HG03064 (cell line): Measurements from ENCODE around the gene PCARE.

Experiments used
- ATAC-seq: cut with Tn5 transposase; IDR thresholded peaks from one replicate; pipeline ENCODE4 v1.9.1; 2021; ENCODE audit warnings: low read depth; ENCODE audit not compliant: unreplicated experiment

PCARE gene

DNA sequence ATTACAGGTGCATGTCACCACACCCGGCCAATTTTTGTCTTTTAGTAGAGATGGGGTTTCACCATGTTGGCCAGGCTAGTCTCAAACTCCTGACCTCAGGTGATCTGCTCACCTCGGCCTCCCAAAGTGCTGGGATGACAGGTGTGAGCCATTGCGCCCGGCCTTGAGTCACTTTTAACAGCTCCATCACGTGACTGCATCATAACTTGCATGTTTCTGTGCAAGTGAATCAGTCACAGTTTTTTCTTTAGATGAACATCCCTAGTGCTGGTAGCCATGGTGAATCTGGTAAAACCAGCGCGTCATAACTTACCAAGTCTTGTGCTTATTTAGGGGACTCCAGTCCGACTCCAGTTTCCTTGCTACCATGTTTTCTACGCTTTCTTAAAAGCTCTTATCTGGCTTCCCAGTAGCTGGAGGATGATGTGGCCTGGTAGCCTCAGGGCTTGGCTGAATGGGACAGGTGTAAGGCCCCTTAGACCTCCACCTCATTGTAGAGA lies 33.1 kb downstream of the PCARE start:
- ATAC-seq: no peak

DNA sequence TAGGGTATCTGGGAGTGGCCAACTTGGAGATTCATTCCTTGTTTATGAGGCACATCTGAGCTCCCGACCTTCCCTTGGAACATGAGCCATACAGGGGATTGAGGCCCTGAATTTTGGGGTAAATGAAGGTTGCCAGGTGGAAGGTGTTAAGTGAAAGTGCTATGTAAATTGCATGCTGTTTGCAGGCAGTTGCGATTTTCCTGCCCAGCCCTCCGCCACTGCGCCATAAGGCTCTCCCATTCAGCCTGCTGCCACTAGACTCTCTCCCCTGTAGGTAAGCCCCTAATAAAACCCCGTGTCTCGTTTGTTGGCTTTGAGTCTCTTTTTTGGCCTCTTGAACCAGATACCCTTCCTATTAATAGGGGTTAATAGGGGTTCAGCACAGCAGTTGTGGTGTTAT lies 33.8 kb downstream of the PCARE start:
- ATAC-seq: peak; percentile 27

DNA sequence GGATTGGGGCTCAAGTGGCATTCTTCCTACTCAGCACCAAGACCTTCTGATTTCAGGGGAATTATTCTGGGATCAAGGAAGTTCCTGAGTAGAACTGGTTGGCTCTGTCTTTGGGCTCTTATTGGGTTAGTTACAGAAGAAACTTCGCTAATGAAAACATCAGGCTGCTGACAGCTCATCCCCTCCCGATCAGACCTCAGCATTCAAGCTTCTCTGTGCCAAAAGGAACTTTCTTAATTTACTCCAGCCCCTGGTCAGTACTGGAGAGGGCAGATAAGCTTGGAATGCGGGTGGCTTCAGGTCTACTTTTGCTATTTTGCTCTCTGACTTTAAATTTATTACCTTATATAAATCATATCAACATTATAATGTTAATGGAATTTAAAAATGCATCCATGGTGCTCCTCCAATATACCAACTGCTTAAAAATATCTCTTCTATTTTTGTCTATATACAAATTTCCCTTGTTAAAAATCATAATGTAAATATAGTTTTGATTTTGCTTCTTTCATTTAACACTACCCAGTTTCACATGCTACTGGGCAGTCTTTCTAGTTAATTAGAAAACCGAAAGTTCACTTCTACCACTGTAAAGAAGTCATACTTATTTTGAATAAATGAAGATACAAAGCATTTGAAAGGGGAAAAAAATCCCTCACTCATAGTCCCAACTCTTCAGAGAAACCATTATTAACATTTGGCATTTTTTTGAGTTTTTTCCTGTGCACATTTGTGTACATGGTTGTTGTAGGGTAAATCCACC lies 34.4 kb downstream of the PCARE start:
- peak; percentile 64 for ATAC-seq

DNA sequence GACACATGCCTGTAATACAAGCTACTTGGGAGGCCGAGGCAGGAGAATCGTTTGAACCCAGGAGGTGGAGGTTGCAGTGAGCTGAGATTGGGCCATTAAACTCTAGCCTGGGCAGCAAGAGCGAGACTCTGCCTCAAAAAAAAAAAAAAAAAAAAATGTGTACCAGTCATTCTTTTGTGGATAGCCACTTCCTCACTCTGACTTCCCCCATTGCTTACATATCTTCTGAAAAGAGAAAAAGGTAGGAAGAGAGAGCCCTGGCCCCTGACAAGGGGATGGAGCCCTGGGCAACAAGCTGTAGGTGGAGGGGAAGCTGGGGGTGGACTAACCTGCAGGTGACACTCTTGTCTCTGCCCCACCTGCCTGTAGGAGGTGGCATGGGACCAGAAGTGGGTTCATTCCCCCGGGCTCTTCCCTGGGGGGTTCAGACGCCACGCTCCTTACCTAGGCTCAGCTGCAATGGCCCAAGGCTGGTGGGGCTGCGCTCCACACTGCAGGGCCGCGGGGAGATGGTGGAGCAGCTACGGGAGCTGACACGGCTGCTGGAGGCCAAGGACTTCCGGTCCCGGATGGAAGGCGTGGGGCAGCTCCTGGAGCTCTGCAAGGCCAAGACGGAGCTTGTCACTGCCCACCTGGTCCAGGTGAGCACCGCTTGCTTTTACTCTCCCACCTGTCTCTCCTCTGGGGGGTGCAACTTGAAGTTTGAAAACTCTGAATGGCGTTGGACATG lies 39.1 kb downstream of the PCARE start:
- ATAC-seq: no peak

DNA sequence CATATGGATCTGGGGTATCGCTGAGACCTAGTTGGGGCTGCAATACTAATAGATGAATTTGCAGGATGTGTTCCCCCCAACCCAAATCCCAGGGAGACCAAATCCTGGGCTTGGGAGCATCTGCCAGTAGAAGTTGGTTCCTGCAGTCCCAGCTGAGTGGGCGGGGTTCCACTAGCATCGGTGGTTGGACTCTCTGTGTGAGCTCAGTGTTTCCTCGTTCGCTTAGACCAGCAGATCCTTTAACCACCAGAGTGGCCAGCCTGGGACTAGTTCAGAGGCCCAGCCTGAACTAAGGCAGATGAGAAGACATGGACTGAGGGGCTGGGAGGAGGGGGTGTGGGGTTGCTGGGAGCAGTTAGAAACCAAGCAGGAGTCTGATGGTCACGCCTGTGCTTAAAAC lies 40.7 kb downstream of the PCARE start:
- ATAC-seq: no peak

DNA sequence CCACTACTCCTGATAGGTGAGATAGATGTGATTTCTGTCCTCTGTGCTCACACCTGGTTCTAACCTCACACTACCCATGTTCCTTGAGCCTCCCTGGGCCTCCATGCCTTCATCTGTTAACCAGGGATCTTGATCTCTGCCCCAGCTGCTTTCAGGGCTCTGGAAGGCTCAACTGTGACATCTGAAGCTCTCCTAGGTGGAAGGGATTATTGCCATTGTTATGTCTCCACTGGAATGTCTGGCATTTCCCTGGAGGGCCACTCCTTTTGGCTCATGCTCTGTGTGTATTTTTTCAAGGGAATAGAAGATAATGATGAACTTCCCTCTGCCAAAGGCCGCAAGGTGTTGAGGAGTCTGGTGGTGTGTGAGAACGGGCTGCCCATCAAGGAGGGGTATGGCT lies 41.2 kb downstream of the PCARE start:
- no peak for ATAC-seq

DNA sequence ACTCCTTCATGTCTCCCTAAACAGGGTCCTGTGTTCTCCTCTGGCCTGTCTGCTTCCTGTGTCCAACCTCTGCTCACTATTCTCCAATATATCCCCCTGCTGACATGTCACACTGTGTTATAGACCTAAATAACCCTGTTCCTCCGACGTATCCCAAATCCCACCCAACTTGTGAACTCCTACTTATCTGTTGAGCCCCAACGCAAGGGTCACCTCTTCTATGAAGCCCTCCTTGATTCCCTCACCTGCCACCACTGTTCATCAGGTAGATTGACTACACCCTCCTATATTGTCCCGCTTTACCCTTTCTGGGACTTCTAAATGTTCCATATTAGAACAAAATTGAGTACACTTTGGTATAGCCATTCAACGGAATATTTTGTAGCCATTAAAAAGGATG lies 42.1 kb downstream of the PCARE start:
- ATAC-seq: no peak

DNA sequence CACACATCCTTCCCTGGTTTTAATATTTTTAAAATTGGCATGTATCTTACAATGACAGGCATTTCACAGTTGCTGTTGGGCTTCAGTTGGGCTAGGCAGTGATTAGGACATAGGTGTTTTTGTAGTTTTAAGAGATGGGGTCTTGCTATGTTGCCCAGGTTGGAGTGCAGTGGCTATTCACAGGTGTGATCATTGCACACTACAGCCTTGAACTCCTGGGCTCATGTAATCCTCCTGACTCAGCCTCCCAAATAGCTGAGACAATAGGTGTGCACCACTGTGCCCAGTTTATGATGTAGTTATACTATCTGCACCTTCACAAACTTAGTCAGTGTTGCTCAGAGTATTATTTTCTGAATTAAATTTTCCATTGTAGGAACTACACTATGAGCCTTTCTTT lies 43.3 kb downstream of the PCARE start:
- no peak for ATAC-seq

DNA sequence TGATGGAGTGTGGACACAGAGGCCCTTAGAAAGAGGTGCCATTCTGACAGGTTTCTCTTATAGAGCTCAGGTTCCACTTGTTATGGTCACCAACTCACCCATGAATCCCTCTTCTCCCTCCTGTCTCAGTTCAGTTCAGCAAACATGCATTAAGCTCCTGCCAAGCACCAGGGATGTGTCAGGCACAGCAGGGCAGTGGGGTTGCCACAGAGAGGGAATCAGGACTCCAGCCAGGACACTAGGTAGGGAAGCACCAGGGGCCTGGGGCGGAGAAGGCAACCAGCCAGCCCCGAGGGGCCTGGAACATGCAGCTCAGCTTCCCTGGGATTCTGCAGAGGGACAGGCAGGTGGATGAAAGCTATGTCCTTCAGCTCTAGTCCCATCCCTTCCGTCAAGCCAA lies 48.6 kb downstream of the PCARE start:
- no peak for ATAC-seq

DNA sequence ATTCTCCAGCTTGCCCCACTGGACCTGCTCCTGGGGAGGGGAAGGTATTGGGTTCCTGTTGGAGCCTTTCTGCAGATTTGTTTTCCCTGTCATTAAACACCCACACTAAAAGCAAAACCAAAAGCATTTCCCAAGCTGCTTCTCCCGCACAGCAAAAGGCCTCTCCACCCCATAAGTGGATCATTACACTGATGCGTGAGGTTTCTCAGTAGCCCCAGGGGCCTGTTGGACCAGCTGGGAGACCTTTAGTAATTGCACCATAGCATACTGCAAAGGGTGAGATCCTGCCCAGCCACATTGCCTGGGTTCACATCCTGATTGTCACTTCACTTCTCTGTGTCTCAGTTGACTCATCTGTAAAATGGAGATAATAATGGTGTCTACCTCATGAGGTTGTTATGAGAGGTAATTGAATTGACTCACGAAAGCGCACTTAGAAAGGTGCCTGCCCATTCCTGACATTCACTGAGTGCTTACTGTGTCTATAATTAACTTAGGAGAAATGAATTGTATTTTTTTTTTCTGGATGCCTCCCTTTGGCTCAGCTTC lies 49.4 kb downstream of the PCARE start:
- ATAC-seq: no peak

DNA sequence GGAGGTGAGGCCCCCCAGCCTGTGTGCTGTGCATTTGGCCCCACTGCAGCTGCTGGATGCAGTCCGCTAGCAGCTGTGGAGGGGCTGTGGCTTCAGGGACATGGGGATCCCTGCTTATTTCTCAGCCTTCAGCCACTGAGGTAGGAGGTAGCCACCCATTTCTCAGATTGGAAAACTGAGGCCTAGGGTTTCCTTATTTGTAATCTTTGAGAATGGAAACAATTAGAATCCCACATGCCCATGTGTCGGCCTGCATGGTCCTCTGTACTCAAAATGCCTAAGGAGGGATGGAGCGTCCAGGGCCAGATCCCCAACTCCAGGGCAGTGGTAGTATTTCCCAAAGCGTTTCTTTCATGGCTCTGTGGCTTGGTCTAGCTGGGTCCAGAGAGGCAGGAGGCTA lies 51.1 kb downstream of the PCARE start:
- no peak for ATAC-seq

DNA sequence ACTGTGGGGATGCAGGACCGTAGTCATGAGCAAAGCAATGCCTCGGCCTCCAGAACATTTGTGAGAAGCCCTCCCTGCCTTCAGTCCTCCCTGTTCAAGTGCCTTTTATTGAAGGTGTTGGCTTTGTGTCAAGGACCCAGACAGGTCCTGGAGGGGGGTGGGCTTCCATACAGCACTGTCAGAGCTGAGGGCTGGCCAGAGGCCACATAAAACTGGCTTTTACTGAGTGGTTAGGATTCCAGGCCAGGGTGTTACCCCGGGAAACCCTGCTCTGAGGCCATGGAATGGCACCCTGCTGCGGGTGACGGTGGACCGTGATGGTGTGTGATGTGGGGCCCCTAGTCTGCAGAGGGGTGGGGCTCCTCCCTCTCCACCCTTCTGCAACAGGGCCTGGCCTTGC lies 51.6 kb downstream of the PCARE start:
- ATAC-seq: no peak

DNA sequence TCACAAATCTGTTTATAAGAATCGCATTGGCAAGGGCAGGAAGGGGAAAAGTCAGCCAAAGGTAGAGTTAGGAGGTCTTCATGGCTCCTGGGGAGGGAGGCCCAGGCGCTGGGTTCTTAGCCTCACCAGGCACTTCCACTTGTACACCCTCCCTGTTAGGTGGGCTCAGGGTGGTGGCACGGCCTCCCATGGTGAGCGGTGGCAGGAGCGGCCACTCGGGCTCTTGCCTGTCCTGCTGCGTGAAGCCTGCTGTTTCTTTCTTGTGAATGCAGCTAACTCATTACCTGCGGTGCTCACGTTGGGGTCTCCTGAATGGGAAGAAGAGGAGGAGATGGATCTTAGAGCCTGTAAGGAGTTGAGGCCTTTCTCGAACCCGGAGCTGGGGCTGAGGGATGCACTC lies 52.4 kb downstream of the PCARE start:
- no peak for ATAC-seq

DNA sequence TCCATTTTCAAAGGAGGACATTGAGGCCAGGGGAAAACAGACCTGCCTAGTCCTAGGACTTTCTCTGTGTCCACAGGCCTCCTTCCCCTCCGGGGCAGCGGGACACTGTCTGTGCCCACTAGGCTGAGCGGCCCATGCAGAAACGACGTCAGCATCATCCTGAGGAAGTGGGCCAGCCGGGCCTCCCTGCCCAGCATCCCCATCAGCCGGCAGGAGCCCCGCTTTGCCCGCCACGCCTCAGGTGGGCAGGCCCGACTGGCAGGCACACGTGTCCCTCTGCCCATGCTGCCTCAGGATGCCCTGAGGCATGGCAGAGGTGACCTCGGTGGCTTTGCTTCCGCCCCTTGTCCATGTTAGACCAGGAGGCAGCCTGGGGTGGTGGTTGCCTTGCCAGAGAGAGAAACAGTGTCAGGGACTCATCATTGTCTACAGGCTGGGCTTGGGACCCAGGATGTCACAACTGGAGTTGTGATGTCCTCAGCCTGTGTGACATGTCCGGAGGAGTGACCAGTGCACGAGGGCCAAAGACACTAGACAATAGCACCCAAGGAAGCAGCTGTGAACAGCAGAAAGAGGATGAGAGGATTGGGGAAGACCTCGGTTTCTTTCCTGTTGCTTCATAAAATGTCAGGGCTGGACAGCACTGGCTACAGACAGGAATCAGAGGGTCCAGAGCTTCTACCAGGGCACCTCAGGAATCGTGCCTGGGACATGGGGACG lies 56.4 kb downstream of the PCARE start:
- no peak for ATAC-seq

DNA sequence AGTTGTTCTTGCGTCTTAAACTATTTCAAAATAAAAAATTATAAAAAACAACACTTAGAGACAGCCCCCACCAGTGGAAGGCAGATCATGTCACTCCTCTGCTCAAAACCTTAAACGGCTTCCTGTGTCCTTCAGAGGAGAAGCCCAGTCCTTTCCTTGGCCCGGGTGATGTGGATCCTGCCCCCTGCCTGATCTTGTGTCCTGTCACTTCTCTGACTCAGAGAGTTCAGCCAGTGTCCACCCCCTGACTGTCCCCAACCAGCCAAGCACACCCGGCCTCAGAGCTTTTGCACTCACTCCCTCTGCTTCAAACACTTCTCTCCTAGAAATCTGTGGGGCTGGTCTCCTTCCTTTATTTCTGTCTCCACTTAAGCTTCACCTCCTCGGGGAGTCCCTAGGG lies 57.8 kb downstream of the PCARE start:
- no peak for ATAC-seq

DNA sequence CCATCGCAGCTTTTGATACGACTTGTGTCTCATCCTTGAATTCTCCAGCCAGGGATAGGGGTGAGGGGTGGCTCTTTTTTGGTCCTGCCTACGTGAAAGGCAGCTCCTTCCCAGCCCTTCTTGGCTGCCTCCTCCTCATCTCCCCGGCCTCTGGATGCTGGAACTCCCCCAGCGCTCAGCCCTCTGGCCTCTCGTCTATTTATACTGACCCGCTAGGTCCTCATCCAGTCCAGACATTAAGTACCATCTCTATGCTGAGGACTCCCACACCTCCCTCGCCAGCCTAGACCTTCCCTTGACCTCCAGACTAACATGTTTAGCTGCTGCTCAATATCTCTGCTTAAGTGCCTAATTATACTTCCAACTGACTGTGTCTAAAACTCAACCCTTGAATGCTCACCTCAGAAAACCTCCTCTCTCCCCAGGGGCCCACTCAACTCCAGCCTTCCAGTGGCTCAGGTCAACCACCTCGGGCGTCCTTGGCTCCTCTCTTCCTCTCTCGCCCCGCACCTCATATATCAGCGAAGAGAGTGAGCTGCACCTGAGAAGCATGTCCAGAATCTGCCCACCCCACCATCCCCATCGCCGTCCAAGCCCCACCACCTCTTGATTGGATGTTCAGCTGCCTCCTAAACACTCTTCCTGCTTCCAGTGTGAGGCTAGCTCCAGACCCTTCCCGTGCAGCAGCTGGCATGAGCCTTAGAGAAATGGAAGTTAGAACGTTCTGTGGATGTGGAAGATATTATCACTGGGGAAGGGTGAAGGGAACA lies 58.4 kb downstream of the PCARE start:
- no peak for ATAC-seq

DNA sequence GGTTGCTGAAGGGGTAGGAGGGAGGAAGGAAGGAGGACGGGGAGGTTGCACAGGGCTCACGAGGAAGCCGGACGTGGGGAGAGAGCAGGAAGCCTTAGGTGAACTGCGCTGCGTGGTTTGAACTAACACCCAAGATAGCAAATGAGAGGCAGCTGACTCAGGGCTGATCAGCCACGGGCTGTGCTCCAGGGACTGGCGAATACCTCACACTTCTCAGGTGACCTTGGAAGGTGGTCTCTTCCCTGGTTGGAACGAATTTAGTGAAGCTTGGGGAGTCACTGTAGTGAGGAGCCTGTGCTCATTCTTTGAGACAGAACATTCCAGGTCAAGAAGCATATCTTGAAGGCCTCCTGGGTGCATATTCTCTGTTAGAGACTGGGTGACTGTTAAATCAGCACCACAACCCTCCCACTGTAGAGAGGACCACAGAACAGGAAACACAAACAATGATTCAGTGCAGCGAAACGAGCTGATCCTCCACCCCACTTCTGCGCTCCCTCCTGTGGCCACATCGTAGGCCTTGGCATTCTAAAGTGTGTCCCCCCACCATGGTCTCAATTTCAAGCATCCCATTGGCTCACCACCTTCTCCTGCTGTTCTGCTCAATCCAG lies 59.4 kb downstream of the PCARE start:
- ATAC-seq: no peak

DNA sequence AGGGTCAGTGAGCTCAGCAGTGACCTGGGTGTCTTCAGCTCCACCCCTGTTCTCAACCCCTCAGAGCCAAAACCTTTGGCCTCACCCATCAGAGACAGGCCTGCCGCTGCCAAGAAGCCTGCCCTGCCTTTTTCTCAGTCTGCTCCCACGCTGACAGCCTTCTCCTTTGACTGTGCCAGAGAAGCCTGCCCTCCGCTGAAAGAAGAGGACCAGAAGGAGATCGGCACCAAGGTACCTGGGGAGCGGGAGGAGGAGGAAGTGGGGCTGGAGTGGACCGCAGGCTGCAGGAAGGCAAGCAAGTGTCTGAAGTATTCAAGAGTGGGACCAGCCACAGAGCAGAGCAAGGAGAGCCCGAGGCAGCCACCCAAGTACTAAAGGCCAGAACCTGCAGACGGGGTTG lies 60.0 kb downstream of the PCARE start:
- no peak for ATAC-seq

DNA sequence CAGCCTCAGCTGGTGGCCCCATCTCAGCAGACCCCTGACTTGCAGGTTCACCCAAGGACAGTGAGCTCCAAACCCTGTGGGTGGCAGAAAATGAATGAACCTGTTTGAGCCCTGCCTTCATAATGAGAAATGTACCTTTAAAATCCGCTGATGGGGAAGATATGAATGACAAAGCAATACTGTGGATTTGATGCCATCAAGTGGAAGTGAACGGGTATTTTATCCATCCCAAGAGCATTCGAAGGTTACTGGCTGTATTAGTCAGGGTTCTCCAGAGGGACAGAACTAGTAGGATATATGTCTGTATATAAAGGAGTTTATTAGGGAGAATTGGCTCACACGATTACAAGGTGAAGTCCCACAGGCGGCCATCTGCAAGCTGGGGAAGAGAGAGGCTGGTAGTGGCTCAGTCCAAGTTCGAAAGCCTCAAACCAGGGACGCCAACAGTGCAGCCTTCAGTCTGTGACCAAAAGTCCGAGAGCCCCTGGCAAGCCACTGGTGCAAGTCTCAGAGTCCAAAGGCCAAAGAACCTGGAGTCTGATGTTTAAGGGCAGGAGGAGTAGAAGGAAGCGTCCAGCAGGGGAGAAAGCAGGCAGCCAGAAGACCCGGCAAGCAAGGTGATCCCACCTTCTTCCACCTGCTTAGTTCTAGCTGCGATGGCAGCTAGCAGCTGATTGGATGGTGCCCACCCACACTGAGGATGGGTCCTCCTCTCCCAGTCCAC lies 61.1 kb downstream of the PCARE start:
- ATAC-seq: no peak
